GM12875 (cell line): ENCODE results near the gene INSL4.

Source experiments
- H3K4me3 ChIP-seq: one replicate; pipeline ENCODE4 v1.5.1; 2011; ENCODE audit warnings: low read depth, low read length, control low read depth
- CTCF ChIP-seq: IDR thresholded peaks from 2 replicates; pipeline ENCODE4 v1.5.1; 2011; ENCODE audit warnings: low read depth, mild to moderate bottlenecking, control low read depth, inconsistent platforms, low read length, moderate library complexity, borderline replicate concordance; ENCODE audit not compliant: insufficient read depth

The INSL4 gene

GRCh38 chr9:5193345-5193744, 37.9 kb upstream of the INSL4 start:
- no peak for TF ChIP-seq CTCF
- H3K4me3 ChIP-seq, result no peak overlapping the region

GRCh38 chr9:5195463-5195862, 35.8 kb upstream of the INSL4 start:
- no peak for TF ChIP-seq CTCF
- no peak overlapping the region for H3K4me3 ChIP-seq

- no peak overlapping the region for H3K4me3 ChIP-seq
- no peak for TF ChIP-seq CTCF
Measured at GRCh38 chr9:5205071-5205470, 26.1 kb upstream of the INSL4 start.

DNA sequence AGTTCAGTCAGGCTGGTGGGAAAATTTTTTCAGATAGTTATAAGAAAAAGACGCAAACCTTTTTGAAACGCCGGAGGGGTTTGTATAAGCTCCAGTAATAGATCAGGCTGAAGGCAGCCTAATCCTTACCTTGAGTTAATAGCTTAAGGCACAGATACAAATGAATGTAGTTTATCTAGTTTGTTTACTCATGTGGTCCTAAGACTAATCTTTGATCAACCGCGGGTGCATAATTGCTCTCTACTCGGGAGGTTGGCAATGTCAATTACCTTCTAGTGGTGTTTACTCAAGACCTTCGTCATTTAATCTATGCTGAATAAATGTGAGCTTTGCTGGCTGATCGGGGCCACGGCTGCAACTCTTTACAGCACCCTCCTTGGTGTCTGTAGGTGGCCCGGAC, 665 bp upstream of the INSL4 start:
- TF ChIP-seq CTCF, result no peak
- no peak overlapping the region for H3K4me3 ChIP-seq

DNA sequence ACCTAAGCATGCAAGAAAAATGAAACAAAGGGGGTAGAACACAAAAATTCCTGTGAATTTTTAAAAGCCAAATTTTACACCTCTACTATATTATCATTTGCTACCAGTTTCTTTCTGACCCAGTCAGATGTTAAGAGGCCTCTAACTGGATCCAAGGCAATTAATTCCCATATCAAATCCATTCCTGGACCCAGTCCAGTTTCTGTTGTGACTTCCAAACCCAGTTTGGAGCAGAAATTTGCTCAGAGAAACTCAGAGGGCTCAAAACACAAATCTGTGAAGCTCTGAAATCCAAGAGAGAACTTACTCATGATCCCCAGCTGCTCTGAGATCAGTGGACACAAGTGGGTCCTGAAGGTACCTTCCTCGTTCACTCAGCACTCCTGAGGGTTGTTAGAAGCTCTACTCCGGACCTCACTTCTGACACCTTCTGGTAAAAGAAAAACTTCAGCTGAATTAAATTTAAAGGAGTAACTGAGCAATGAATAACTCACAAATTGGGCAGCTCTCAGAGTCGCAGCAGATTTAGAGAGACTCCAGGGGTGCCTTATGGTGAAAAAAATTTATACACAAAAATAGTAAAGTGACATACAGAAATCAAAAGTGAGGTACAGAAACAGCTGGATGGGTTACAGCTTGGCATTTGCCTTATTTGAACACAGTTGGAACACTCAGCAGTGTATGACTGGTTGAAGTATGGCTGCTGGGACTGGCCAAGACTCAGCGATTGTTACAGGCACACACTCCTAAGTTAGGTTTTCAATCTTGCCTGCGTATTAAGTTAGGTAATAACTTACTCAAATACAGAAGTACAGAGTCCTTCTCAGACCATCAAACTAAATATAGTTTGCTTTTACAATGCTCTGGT, 32.4 kb downstream of the INSL4 start:
- TF ChIP-seq CTCF, result 0 out of 2 replicates have a peak, but pooled peaks have one; percentile 9
- H3K4me3 ChIP-seq, result no peak overlapping the region

DNA sequence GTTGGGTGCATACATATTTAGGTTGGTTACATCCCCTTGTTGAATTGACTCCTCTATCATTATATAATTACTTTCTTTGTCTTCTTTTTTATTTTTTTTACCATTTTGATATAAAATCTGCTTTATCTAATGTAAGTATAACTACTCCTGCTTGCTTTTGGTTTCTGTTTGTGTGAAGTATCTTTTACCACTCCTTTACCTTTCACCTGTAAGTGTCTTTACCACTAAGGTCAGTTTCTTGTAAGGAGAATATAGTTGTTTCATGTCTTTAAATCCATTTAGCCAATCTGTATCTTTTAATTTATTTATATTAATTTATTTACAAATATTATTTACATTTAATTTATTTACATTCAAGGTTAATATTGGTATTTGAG, 33.0 kb downstream of the INSL4 start:
- no peak for TF ChIP-seq CTCF
- H3K4me3 ChIP-seq, result no peak overlapping the region

GRCh38 chr9:5265939-5266338, 34.7 kb downstream of the INSL4 start:
- no peak overlapping the region for H3K4me3 ChIP-seq
- TF ChIP-seq CTCF, result peak; percentile 57
